ENCODE results near the gene SLC25A41.
A peak's percentile ranks its signal among the peaks of the same experiment; 100 is the strongest.

Gene SLC25A41

DNA sequence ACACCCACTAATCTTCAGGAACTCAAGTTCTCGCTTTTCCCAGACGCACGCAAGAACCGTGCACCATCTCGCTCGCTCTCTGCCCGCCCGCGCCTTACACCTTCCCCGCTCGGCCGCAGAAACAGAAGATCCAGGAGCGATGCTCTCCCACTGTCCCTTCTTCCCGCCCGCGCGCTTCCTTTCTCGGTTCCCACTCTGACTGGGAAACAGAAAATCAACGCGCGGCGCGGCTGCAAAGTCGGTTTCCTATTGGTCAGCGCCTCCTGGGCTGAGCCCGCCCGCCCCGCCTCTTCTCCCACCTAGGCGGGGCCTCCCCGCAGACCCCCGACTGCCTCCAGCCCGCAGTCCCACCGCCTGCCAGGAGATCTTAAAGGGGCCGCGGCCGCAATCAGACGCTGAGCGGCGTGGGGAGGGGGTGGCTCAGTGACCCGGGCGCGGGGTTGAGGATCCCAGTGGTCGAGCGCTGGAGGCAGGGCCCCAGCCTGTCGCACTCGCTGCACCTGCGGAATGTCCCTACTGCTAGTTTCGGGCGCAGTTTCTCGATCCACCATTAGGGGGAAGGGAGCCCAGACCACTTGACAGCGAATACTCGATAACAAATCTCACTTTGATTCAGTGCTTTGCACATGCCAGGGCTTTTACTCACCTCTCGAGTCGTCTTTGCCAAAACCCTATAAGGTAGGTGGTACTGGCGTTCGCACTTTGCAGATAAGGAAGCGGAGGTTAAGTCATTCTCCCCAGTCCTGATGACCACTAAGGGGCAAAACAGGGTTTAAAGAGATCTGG, 26.7 kb upstream of the SLC25A41 start:
- peak; percentile 84 for DNase-seq (ENCODE audit: low read depth)

GRCh38 chr19:6459262-6460098, 25.9 kb upstream of the SLC25A41 start, which contains the start of gene SLC25A23:
Gene SLC25A23, minus strand, starts transcription at chr19:6459792. Its CDS starts 164 bp downstream, at chr19:6459628.
- peak; percentile 26 for DNase-seq (ENCODE audit: low read depth)

- DNase-seq (ENCODE audit: low read depth), result no peak
Measured at GRCh38 chr19:6458695-6459261, 25.2 kb upstream of the SLC25A41 start.

GRCh38 chr19:6457958-6458694, 24.6 kb upstream of the SLC25A41 start:
- no peak for DNase-seq (ENCODE audit: low read depth)

DNA sequence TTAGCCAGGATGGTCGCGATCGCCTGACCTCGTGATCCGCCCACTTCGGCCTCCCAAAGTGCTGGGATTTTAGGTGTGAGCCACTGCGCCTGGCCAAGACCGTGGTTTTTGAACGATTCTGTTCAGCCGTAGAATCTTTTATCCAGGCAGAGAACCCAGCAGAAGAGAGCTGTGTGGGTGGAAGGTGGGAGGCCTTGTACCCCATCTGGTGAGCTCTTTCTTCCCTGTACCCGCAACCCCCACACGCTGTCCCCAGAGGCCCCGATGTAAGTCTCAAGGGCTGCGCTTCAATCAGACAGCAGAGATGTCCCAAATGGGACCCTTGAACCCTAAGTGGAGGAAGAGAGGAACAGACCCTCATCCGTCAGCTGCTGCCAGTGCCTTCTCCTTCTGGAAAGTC, 22.4 kb upstream of the SLC25A41 start:
- DNase-seq (ENCODE audit: low read depth), result no peak

- DNase-seq (ENCODE audit: low read depth), result no peak
Measured at GRCh38 chr19:6453951-6454565, 20.5 kb upstream of the SLC25A41 start.

DNA sequence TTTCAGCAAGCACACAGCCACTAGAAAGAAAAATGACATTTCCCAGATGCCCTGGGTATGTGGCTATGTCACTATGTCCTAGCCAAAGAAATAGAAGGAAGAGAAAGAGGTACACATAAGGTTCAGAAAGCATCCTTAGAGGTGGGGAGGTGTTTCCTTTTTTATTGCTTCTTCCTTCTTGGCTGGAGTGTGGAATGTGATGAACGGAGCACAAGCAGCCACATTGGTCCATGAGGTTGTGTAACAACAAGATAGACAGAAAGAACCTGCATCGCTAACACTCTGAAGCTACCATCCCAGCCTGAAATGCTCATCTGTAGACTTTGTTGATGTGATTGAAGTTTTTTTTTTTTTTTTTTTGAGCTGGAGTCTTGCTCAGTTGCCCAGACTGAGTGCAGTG, 19.3 kb upstream of the SLC25A41 start:
- no peak for DNase-seq (ENCODE audit: low read depth)

GRCh38 chr19:6452223-6452614, 18.7 kb upstream of the SLC25A41 start:
- no peak for DNase-seq (ENCODE audit: low read depth)

DNA sequence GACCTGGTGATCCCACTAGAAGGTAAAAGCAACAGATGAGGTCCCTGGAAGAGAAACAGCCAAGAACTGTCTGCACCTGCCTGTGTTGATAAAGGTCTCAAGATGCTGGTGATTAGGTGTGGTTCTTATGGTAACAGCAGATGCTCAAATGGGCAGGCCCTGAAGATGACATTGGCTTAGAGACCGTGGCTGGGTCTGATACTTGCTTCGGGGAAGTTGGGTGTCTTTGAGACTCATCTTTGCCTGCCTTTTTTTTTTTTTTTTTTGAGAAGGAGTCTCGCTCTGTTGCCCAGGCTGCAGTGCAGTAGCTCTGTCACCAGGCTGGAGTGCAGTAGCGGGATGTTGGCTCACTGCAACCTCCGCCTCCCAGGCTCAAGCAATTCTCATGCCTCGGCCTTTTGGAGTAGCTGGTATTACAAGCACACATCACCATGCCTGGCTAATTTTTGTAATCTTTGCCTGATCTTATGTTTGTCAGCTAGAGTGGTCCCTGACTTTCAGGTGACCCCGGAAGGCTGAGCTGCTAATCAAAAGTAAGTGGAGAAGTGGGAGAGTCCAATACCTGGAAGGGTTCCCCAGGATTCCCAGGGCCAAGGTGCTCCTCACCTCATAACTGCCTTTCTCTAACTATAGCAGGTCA, 18.1 kb upstream of the SLC25A41 start:
- DNase-seq (ENCODE audit: low read depth), result no peak

- no peak for DNase-seq (ENCODE audit: low read depth)
Measured at GRCh38 chr19:6450166-6450565, 16.6 kb upstream of the SLC25A41 start.

DNA sequence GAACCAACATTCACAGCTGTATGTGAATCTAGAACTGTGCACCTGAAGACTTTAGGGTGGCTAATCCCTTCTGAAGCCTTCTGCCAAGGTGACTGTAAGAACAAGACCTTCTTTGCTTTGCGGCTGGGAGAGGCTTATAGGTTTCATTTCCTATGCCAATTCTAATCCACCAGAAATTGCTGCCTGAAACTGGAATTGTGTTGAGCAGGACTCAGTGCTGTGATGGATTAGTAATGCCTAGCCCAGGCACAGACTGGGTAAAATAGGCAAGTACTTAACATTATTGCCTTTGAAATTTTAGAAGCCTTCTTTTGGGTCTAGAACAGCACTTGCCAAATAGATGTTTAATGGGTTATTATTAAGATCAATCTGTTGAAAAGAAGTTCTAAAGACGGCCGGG, 14.5 kb upstream of the SLC25A41 start:
- no peak for DNase-seq (ENCODE audit: low read depth)

GRCh38 chr19:6446452-6446851, 12.9 kb upstream of the SLC25A41 start:
- no peak for DNase-seq (ENCODE audit: low read depth)

DNA sequence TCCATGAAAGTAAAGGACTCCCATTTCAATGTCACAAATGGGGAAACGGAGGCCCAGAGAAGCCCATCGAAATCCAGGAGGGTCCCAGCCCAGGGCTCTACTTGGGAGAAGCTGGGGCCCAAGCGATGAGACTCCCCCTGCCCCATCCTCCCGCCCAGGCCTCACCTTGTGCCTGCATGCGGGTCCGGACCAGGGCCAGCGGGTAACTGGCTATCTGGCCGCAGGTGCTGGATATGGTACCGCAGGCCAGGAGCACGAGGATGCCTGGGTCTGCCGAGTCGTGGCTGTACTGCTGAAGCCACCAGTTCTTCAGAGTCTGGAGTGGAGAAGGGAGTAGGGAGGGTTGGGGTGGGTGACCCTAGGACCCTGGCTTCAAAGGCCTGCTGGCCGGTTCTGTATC, 10.4 kb upstream of the SLC25A41 start:
- no peak for DNase-seq (ENCODE audit: low read depth)

- no peak for DNase-seq (ENCODE audit: low read depth)
Measured at GRCh38 chr19:6442087-6442688, 8.6 kb upstream of the SLC25A41 start.

DNA sequence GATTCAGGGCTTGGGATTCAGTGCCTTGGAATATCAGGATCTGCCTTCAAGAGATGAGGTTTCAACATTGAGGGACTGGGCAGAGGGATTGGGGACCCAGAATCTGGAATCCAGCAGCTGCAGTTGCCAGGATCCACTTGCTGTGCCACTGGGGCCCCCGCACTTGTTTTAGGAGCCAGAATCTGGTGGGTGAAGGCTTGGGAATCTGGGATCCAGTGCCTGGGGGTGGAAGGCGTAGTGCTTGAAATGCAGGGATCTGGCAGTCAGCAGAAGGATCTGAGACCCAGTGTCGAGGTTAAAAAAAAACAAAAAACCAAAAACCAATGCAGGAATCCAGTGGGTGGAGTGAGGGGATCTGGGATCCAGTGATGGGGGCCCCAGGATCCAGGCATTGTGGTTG, 7.3 kb upstream of the SLC25A41 start:
- DNase-seq (ENCODE audit: low read depth), result no peak

- no peak for DNase-seq (ENCODE audit: low read depth)
Measured at GRCh38 chr19:6439743-6440142, 6.2 kb upstream of the SLC25A41 start.

DNA sequence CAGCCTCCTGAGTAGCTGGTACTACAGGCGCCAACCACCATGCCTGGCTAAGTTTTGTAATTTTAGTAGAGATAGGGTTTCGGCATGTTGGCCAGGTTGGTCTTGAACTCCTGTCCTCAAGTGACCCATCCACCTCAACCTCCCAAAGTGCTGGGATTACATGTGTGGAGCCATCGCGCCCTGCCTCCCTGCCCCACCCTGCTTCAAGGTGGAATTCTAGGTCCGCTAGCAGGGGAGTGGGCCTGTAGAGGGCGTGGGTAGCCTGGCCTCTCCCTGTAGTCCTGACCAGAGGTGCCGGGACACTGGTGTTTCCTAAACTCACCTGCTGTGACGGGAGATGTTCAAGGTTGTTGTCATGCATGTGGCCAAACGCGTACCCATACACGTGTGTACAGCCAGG, 398 bp downstream of the SLC25A41 start:
- no peak for DNase-seq (ENCODE audit: low read depth)

GRCh38 chr19:6431891-6432290, 1.7 kb downstream of the SLC25A41 start:
- DNase-seq (ENCODE audit: low read depth), result no peak

- no peak for DNase-seq (ENCODE audit: low read depth)
Measured at GRCh38 chr19:6429419-6430221, 3.9 kb downstream of the SLC25A41 start.
